HL-60/S4 treated with phorbol 12-myristate 13-acetate at 8.2 ng/mL for 4 days and 3 days (cell line): Measurements from ENCODE around the gene CRX.
"Not testable (repeated sequence)": the region's sequence is repeated elsewhere in the genome, so short reads cannot be mapped to it uniquely, and the experiment has no call there.

ENCODE experiments used
- in situ Hi-C: fragments of 300-500 bp; cut with MboI; formaldehyde crosslinking; loops from 2 replicates; pipeline ENCODE4 v1.15.0; 2022; ENCODE audit warnings: low sequenced_read_pairs

CRX gene

GRCh38 chr19:47821460-47822020, at the start of gene CRX:
Gene CRX, plus strand, starts transcription at chr19:47821937. Its CDS starts 12,507 bp downstream, at chr19:47834444.
- in situ Hi-C loops = no loop called here

- in situ Hi-C loops = no loop called here
Measured at GRCh38 chr19:47776568-47776967, 45.2 kb upstream of the CRX start.

- in situ Hi-C loops = not testable (repeated sequence)
Measured at GRCh38 chr19:47777245-47778048, 44.3 kb upstream of the CRX start.

GRCh38 chr19:47778049-47778953, 43.4 kb upstream of the CRX start, which contains the start of gene SELENOW:
Gene SELENOW, plus strand, starts transcription at chr19:47778703. Its CDS starts 83 bp downstream, at chr19:47778786.
- in situ Hi-C loops = no loop called here

GRCh38 chr19:47778954-47779351, 42.8 kb upstream of the CRX start:
- in situ Hi-C loops = no loop called here

- in situ Hi-C loops = no loop called here
Measured at GRCh38 chr19:47779524-47780214, 42.1 kb upstream of the CRX start.

- in situ Hi-C loops = no loop called here
Measured at GRCh38 chr19:47780215-47780551, 41.6 kb upstream of the CRX start.

GRCh38 chr19:47781590-47782262, 40.0 kb upstream of the CRX start:
- in situ Hi-C loops = no loop called here

- in situ Hi-C loops = no loop called here
Measured at GRCh38 chr19:47786566-47786965, 35.2 kb upstream of the CRX start.

GRCh38 chr19:47787307-47787706, 34.4 kb upstream of the CRX start:
- in situ Hi-C loops = not testable (repeated sequence)

GRCh38 chr19:47789811-47790210, 31.9 kb upstream of the CRX start:
- in situ Hi-C loops = not testable (repeated sequence)

- in situ Hi-C loops = no loop called here
Measured at GRCh38 chr19:47790398-47790814, 31.3 kb upstream of the CRX start.

- in situ Hi-C loops = no loop called here
Measured at GRCh38 chr19:47792616-47793015, 29.1 kb upstream of the CRX start.

GRCh38 chr19:47794526-47794925, 27.2 kb upstream of the CRX start:
- in situ Hi-C loops = no loop called here

- in situ Hi-C loops = no loop called here
Measured at GRCh38 chr19:47796785-47797184, 25.0 kb upstream of the CRX start.

GRCh38 chr19:47797996-47798903, 23.5 kb upstream of the CRX start:
- in situ Hi-C loops = no loop called here

- in situ Hi-C loops = no loop called here
Measured at GRCh38 chr19:47798904-47799266, 22.9 kb upstream of the CRX start.

- in situ Hi-C loops = no loop called here
Measured at GRCh38 chr19:47801270-47801669, 20.5 kb upstream of the CRX start.

GRCh38 chr19:47802521-47803043, 19.2 kb upstream of the CRX start:
- in situ Hi-C loops = no loop called here
